CD4-positive, alpha-beta T cell (primary cell): Measurements from ENCODE around the gene CAMK2A. TPM values are rescaled to one million over a fixed set of nuclear protein-coding genes. Genes with fewer than 3 reads are reported as not detected.

ENCODE experiments used
- ATAC-seq: fragments of 200-7000 bp; cut with Tn5 transposase; one replicate; pipeline ENCODE4 v1.10.0; 2022; ENCODE audit warnings: mild to moderate bottlenecking; ENCODE audit not compliant: poor library complexity
- CTCF ChIA-PET: fragments of 350-600 bp; sonication (Branson Sonifier 250); formaldehyde crosslinking; loops from one replicate; lab custom pipeline; 2021; ENCODE audit warnings: antibody characterized with exemption, inconsistent platforms; lab: Charles Lee
- POLR2A ChIA-PET: fragments of 350-600 bp; sonication (Branson Sonifier 250); formaldehyde crosslinking; loops from one replicate; lab custom pipeline; 2021; ENCODE audit warnings: antibody characterized with exemption, inconsistent platforms; lab: Charles Lee
- DNase-seq, 14 experiments: peaks; one replicate each; pipeline ENCODE4 v3.0.0-alpha.2; 2013 to 2020; ENCODE audit warnings: mixed read lengths in 2 of 14
- H3K27ac ChIP-seq, 2 donors: one replicate each; pipeline versions ENCODE4 v1.5.1 to v1.7.0; 2013; ENCODE audit warnings: low read length in 2 of 2, low read depth in 1 of 2, mild to moderate bottlenecking in 1 of 2
- H3K27me3 ChIP-seq, 2 experiments: 1 replicate in 1 of 2; 2 replicates in 1 of 2; pipeline versions ENCODE4 v1.6.1 to v1.7.0; 2013; ENCODE audit warnings: low read length in 2 of 2, control low read depth in 1 of 2, mild to moderate bottlenecking in 1 of 2, moderate library complexity in 1 of 2; ENCODE audit not compliant: insufficient read depth in 2 of 2, control insufficient read depth in 1 of 2
- H3K36me3 ChIP-seq: one replicate; pipeline ENCODE4 v1.6.1; 2013; ENCODE audit warnings: low read length, control low read depth; ENCODE audit not compliant: insufficient read depth
- H3K4me1 ChIP-seq: one replicate; pipeline ENCODE4 v1.6.1; 2013; ENCODE audit warnings: low read length, control low read depth; ENCODE audit not compliant: insufficient read depth
- H3K4me3 ChIP-seq: one replicate; pipeline ENCODE4 v1.5.1; 2013; ENCODE audit warnings: mild to moderate bottlenecking, low read length, moderate library complexity
- H3K9me3 ChIP-seq, 2 experiments: 1 replicate in 1 of 2; 2 replicates in 1 of 2; pipeline versions ENCODE4 v1.6.1 to v1.7.0; 2013; ENCODE audit warnings: low read length in 2 of 2, mild to moderate bottlenecking in 2 of 2, control low read depth in 1 of 2, moderate library complexity in 1 of 2; ENCODE audit not compliant: control insufficient read depth in 1 of 2, insufficient read depth in 1 of 2
- H3K27ac Mint-ChIP-seq: one replicate; pipeline ENCODE4 v1.8.0; 2020; ENCODE audit warnings: mixed read lengths
- H3K27me3 Mint-ChIP-seq: one replicate; pipeline ENCODE4 v1.8.0; 2021; ENCODE audit warnings: mixed read lengths
- H3K36me3 Mint-ChIP-seq: one replicate; pipeline ENCODE4 v1.8.0; 2021; ENCODE audit warnings: low read depth, mixed read lengths
- H3K4me1 Mint-ChIP-seq: one replicate; pipeline ENCODE4 v1.8.0; 2021; ENCODE audit warnings: low read depth, mixed read lengths
- H3K4me3 Mint-ChIP-seq: one replicate; pipeline ENCODE4 v1.8.0; 2020; ENCODE audit warnings: mild to moderate bottlenecking, mixed read lengths
- H3K9me3 Mint-ChIP-seq: one replicate; pipeline ENCODE4 v1.8.0; 2020; ENCODE audit warnings: mixed read lengths
- intact Hi-C, 2 experiments: fragments of 100-400 bp; cut with DNase I in 1 of 2; cut with micrococcal nuclease in 1 of 2; formaldehyde crosslinking; loops; one replicate each; pipeline versions ENCODE4 v1.15.1 to v1.9.0; 2023 to 2025; cut with DNase I, micrococcal nuclease
- total RNA-seq, 174 experiments: library from RNA in 2 of 174; stranded (reverse) in 2 of 174; gene quantifications; one replicate each; pipeline ENCODE4 v1.2.3 and lab custom pipeline; 2021 to 2026
- TF ChIP-seq, protein P1 (sequence below): fragments of 200-600 bp; IDR thresholded peaks from one replicate; pipeline ENCODE4 v1.8.0; 2022; ENCODE audit warnings: antibody characterized with exemption, mild to moderate bottlenecking

Gene CAMK2A
- total RNA-seq, 2 experiments from 2014 or later: 0.05 to 0.22 TPM

DNA sequence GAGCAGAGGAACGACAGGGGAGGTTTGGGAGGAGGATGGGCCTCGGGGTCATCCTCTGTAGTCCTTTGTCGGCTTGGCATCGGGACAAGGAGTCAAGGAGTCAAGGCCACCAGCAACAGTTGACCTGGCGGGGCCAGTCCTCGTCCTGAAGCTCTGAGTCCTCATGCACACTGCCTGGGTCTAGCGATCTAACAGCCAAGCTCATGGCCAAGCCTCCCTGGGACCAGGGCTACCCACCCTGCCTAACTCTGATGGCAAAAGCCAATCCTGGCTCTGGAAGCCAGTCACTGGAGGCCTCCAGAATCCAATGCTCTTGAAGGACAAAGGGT, 49.8 kb downstream of the CAMK2A start:
- H3K27me3 Mint-ChIP-seq: no peaks in the 10 kb centered on the region
- ChIA-PET CTCF (no interaction called here), POLR2A (no interaction called here)
- H3K4me3 Mint-ChIP-seq: no peak overlapping the region
- intact Hi-C loops: no loop called here
- Histone ChIP-seq H3K4me1 (no peaks in the 10 kb centered on the region), H3K4me3 (no peak overlapping the region), H3K9me3 (no peaks in the 10 kb centered on the region), H3K36me3 (no peaks in the 10 kb centered on the region), H3K27ac (no peak overlapping the region), H3K27me3 (no peaks in the 10 kb centered on the region)
- DNase-seq: no peak
- no peaks in the 10 kb centered on the region for H3K36me3 Mint-ChIP-seq
- H3K9me3 Mint-ChIP-seq: no peaks in the 10 kb centered on the region
- no peak for ATAC-seq
- H3K4me1 Mint-ChIP-seq: no peaks in the 10 kb centered on the region
- H3K27ac Mint-ChIP-seq: no peak overlapping the region
- TF ChIP-seq, protein P1, sequence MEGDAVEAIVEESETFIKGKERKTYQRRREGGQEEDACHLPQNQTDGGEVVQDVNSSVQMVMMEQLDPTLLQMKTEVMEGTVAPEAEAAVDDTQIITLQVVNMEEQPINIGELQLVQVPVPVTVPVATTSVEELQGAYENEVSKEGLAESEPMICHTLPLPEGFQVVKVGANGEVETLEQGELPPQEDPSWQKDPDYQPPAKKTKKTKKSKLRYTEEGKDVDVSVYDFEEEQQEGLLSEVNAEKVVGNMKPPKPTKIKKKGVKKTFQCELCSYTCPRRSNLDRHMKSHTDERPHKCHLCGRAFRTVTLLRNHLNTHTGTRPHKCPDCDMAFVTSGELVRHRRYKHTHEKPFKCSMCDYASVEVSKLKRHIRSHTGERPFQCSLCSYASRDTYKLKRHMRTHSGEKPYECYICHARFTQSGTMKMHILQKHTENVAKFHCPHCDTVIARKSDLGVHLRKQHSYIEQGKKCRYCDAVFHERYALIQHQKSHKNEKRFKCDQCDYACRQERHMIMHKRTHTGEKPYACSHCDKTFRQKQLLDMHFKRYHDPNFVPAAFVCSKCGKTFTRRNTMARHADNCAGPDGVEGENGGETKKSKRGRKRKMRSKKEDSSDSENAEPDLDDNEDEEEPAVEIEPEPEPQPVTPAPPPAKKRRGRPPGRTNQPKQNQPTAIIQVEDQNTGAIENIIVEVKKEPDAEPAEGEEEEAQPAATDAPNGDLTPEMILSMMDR: no peak

DNA sequence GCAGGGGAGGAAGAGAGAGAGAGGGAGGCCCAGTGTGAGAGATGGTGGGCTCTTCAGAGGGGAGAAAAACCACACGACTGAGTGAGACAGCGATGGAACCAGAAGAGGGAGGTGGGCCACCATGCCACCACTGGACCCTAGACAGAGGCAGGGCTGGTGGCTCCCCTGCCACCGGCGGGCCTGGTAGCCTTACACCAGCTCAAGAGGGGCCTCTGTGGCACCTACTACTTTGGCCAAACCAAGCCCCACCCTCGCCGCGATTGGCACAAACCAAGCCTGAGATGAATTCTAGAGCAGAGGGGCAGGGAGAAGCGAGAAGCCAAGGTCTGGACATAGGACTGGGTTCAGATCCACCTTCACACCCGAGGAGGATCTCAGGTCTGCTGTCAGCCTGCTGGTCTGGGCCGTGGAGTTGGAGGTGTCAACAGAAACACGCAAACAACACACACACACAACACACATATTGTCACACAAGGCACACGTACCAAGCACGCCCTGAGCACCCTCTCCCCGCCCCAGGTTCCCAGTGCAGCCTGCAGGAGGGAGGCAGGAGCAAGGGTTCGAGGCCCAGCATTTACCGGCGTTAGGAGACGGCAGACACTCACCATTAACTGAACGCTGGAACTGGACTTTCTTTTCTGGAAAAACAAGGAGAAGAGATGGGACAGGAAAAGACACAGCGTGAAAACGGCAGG, 50.3 kb downstream of the CAMK2A start:
- POLR2A ChIA-PET: no interaction called here
- TF ChIP-seq, protein P1: no peak
- no peak overlapping the region for H3K4me3 ChIP-seq
- no peak overlapping the region for H3K4me3 Mint-ChIP-seq
- intact Hi-C loops: no loop called here
- no peaks in the 10 kb centered on the region for H3K9me3 ChIP-seq
- H3K36me3 ChIP-seq: no peaks in the 10 kb centered on the region
- H3K27me3 ChIP-seq: no peaks in the 10 kb centered on the region
- CTCF ChIA-PET: no interaction called here
- H3K4me1 Mint-ChIP-seq: no peaks in the 10 kb centered on the region
- no peaks in the 10 kb centered on the region for H3K4me1 ChIP-seq
- no peaks in the 10 kb centered on the region for H3K27me3 Mint-ChIP-seq
- H3K27ac Mint-ChIP-seq: no peak overlapping the region
- no peaks in the 10 kb centered on the region for H3K9me3 Mint-ChIP-seq
- no peaks in the 10 kb centered on the region for H3K36me3 Mint-ChIP-seq
- H3K27ac ChIP-seq: no peak overlapping the region
- DNase-seq (no peak), ATAC-seq (no peak)

DNA sequence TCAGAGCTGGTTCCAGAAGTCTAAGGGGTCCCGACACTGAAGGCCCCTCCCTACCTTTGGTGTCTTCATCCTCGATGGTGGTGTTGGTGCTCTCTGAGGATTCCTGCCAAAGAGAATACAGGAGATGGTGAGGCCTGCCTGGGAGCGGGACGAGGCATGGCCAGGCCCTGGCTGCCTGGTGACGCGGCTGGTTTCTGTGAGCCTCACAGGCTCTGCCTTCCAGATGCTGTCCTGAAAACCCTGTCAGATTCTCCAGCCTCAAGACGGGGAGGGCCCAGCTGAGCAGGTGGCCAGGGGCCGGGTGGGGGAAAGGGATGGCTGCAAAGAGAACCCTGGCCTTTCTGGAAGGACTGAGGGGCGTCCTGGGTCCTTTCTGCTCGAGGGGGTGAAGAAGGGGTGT, 50.9 kb downstream of the CAMK2A start:
- intact Hi-C loops: no loop called here
- no peaks in the 10 kb centered on the region for H3K36me3 Mint-ChIP-seq
- no peaks in the 10 kb centered on the region for H3K9me3 Mint-ChIP-seq
- no peak overlapping the region for H3K4me3 Mint-ChIP-seq
- H3K36me3 ChIP-seq: no peaks in the 10 kb centered on the region
- H3K4me1 Mint-ChIP-seq: no peaks in the 10 kb centered on the region
- no peak overlapping the region for H3K27ac ChIP-seq
- TF ChIP-seq, protein P1: no peak
- no peak overlapping the region for H3K27ac Mint-ChIP-seq
- H3K27me3 Mint-ChIP-seq: no peaks in the 10 kb centered on the region
- no peak for ATAC-seq
- no peaks in the 10 kb centered on the region for H3K4me1 ChIP-seq
- ChIA-PET POLR2A (no interaction called here), CTCF (no interaction called here)
- H3K4me3 ChIP-seq: no peak overlapping the region
- H3K9me3 ChIP-seq: no peaks in the 10 kb centered on the region
- H3K27me3 ChIP-seq: no peaks in the 10 kb centered on the region
- DNase-seq: no peak
